ENCODE measurements around the gene CXCL14. TPM values are rescaled to one million over a fixed set of nuclear protein-coding genes. Genes with fewer than 3 reads are reported as not detected.

CXCL14 gene
- total and polyA plus RNA-seq, 8 donors = 2.3 to 72.6 (median 54.1) TPM

DNA sequence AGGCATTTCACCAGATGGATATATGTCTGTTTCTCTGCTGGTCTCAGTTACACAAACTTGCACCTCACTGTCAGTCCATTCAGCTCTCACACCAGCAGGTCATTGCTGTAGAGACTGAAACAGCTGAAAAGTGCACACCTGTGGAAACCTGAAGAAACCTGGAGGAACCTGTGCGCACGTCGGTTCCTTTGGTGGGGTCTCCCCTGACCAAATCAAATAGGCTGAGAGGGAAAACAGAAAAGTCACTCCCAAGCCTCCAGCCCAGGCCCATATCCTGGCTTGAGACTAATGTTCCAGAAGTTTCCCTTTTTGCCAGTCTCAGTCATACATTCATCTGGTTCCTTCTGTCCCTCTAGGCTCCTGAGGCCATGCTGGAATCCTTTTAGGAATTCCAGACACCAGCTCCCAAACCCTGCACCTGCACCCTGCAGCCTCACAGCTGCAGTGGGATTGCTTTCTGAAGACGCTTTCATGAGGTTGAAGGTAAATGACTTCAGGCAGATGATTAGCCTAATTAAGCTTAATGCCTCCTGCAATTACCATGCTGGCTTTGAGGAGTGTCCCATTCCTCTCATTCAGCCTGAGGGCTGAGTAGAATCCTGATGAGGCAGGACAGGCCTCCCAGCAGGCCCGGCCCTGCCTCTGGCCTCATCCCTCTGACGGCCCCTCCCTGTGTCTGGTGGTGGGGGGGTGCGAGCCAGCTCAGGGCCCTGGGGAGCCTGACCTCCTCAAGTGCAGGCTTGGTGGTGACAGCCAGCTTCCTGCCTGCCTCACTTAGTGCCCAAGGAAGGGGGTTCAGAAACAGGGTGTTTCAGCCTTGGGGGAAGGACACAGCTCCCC lies 24.3 kb upstream of the CXCL14 start:
- Histone ChIP-seq H3K27ac (no peak overlapping the region), H3K36me3 (no peaks in the 10 kb centered on the region), H3K4me1 (no peaks in the 10 kb centered on the region), H3K4me3 (no peak overlapping the region), H3K27me3 (no peaks in the 10 kb centered on the region), H3K9me3 (no peaks in the 10 kb centered on the region)
- DNase-seq (no peak), ATAC-seq (no peak)
- TF ChIP-seq, protein P1, sequence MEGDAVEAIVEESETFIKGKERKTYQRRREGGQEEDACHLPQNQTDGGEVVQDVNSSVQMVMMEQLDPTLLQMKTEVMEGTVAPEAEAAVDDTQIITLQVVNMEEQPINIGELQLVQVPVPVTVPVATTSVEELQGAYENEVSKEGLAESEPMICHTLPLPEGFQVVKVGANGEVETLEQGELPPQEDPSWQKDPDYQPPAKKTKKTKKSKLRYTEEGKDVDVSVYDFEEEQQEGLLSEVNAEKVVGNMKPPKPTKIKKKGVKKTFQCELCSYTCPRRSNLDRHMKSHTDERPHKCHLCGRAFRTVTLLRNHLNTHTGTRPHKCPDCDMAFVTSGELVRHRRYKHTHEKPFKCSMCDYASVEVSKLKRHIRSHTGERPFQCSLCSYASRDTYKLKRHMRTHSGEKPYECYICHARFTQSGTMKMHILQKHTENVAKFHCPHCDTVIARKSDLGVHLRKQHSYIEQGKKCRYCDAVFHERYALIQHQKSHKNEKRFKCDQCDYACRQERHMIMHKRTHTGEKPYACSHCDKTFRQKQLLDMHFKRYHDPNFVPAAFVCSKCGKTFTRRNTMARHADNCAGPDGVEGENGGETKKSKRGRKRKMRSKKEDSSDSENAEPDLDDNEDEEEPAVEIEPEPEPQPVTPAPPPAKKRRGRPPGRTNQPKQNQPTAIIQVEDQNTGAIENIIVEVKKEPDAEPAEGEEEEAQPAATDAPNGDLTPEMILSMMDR (IDR thresholded peaks at IDR 0.05) = no peak
- intact Hi-C loops (cut with DNase I) = no loop called here

DNA sequence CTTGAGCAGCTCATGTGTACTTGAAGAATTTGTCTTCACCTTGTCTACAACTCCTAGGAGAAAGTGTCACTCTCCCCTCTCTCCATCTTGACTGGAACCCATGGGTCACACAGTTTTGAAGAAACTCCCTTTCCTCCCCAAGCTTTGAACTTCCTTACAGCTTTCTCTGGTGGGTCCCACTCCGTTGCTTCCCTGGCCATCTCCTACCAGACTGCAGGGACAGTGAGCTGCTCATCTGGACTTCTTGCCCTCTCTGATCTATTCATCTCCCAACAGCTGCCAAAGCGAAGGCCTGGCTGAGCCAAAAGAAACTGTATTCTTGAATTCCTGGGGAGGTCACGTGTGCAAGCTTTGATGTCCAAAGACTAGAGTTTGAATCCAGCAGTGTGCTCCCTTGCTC lies 22.7 kb upstream of the CXCL14 start:
- no peaks in the 10 kb centered on the region for H3K4me1 ChIP-seq
- H3K36me3 ChIP-seq = no peaks in the 10 kb centered on the region
- TF ChIP-seq, protein P1 (IDR thresholded peaks at IDR 0.05) = no peak
- intact Hi-C loops (cut with DNase I) = no loop called here
- no peaks in the 10 kb centered on the region for H3K9me3 ChIP-seq
- no peak overlapping the region for H3K4me3 ChIP-seq
- no peak for ATAC-seq
- peaks cover 0 to 12% of the 10 kb centered on the region in 2 donors for H3K27me3 ChIP-seq
- H3K27ac ChIP-seq = no peak overlapping the region
- no peak for DNase-seq

DNA sequence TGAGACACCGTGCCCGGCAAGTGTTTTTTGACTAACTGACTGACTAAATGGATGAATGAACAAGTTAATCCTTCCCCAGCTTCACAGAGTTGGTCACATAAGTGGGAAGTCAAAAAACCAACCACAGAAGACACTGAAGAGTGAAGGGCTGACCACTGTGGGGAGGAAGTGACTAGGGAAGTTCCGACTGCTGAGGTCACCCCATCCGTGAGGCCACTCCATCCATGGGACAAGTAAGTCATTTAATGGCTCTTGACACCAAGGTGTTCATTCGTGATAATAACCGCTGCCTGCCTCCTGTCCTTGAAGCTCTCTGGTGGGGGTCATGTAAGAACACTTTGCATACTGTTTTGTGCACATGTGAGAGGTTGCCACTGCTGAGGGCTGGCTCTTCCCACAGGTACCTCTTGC lies 22.2 kb upstream of the CXCL14 start:
- H3K9me3 ChIP-seq = no peaks in the 10 kb centered on the region
- H3K4me1 ChIP-seq = no peaks in the 10 kb centered on the region
- H3K27me3 ChIP-seq = peaks cover 0 to 12% of the 10 kb centered on the region in 2 donors
- no peak overlapping the region for H3K27ac ChIP-seq
- ATAC-seq (no peak), DNase-seq (no peak)
- no peaks in the 10 kb centered on the region for H3K36me3 ChIP-seq
- no peak overlapping the region for H3K4me3 ChIP-seq
- intact Hi-C loops (cut with DNase I) = no loop called here
- TF ChIP-seq, protein P1 (IDR thresholded peaks at IDR 0.05) = no peak

DNA sequence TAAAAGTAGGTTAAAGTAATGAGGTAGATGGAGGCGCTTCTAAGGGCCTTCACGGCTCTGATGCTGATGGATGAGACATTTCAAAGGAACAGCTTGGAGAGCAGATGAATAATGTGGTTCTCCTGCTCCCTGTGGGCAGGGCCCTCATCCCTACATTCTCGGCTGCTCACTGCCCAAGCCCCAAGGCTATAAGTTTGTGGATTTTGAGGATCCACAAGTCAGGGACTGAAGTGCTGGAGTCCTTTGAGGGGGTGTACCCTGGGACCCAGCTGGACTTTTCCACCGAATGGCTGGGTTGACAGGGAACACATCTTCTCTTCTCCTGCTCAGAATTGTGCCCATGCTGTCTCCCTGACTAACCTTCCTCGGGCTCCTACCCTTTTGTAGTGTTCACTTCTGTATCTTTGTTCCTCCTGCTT lies 21.4 kb upstream of the CXCL14 start:
- Histone ChIP-seq H3K4me1 (no peaks in the 10 kb centered on the region), H3K36me3 (no peaks in the 10 kb centered on the region), H3K9me3 (no peaks in the 10 kb centered on the region), H3K4me3 (no peak overlapping the region), H3K27ac (no peak overlapping the region), H3K27me3 (peaks cover 0 to 12% of the 10 kb centered on the region in 2 donors)
- DNase-seq (no peak), ATAC-seq (no peak)
- TF ChIP-seq, protein P1 (IDR thresholded peaks at IDR 0.05) = no peak
- intact Hi-C loops (cut with DNase I) = no loop called here

DNA sequence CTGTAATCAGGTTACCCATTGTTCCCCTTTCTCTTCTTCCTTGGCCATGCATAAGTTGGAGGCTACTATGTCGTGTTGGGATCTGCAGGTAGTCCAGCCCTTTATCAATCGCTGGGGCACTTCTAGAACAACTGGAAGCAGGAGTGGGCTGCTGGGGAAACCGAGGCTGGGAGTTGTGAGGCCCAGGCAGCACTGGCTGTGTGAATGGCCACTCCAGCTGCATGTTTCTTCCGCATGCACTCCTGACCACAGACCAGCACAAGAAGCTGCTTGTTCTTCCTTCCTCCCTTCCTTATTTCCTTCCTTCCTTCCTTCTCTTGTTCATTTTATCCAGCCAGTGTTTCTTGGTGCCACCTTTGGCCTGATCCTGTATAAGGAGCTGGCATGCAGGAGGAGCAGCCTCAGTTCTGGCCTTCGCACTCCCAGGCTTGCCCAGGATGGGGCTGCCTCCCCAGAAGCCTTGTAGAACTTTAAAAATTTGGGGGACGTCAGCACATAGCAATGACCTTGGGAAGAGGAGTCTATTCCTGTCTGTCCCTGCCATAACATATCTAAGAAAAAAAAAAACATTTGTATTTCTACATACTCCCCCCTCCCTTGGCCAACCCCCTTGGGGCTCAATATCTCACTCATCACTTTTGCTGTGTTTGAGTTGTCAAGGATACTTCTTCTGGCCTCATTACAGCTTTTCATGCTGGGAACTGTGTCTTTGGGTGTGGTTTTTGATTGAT lies 20.8 kb upstream of the CXCL14 start:
- Histone ChIP-seq H3K4me3 (no peak overlapping the region), H3K4me1 (no peaks in the 10 kb centered on the region), H3K36me3 (no peaks in the 10 kb centered on the region), H3K27me3 (peaks cover 0 to 12% of the 10 kb centered on the region in 2 donors), H3K9me3 (no peaks in the 10 kb centered on the region), H3K27ac (no peak overlapping the region)
- DNase-seq = no peak
- intact Hi-C loops (cut with DNase I) = no loop called here
- no peak for ATAC-seq
- TF ChIP-seq, protein P1 (IDR thresholded peaks at IDR 0.05) = no peak
